ENCODE results near the gene PIK3R5.
"Not testable (repeated sequence)": the region's sequence is repeated elsewhere in the genome, so short reads cannot be mapped to it uniquely, and the experiment has no call there.

The PIK3R5 gene

DNA sequence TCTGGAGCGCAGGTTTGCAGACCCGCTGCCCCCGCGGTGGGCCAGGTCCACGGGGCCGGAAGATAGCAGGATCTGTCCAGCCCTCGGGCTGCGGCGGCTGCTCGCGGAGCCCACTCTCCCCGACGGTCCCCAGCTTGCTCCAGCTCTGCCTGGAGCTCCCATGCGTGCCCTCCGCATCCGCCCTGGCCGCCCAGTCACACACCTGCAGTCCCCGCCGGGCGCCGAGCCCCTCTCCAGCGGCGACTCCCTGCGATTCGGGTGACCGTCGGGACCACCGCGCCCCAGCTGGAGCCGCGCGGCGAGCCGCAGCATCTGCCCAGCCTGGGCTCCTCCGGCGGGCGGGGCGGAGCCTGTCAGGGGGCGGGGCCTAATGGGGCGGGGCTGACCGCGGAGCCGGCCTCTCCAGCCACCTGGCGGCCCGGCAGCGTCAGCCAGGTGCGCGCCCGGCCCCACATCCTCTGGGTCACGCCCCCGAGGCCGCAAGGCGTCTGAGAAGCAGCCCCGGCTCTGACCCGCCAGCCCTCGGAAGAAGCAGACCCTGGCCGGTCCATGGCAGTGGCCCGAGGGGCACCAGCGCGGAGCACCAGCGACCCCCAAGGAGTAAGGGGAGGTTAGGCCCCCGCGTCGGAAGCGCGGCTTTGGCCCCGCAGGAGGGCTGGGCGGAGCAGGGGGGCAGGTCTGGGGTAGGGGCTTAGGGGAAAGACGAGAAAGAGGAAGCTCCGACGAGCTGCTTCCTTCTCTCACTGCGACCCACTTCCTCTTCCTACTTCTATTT, at the start of gene PIK3R5:
Gene PIK3R5, minus strand, starts transcription at position 314 of the 775 bp plus-strand sequence. CDS start 54,213 bp downstream, outside the sequence.
- peak; percentile 86 to 91 for DNase-seq

DNA sequence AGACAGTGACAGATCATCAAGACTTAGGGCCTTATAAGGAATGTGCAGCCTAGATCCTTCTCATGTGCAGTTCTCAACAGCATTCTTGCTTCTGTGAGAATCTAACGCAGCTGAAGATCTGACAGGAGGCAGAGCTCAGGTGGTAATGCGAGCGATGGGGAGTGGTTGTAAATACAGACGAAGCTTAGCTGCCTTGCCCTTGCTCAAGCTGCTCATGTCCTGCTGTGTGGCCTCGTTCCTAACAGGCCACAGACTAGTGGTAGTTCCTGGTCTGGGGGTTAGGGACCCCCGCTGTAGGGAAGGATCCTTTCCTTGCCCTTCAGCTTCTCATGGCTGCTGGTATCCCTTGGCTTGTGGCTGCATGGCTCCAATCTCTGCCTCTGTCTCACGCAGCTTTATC, 45.5 kb upstream of the PIK3R5 start:
- no peak for DNase-seq

DNA sequence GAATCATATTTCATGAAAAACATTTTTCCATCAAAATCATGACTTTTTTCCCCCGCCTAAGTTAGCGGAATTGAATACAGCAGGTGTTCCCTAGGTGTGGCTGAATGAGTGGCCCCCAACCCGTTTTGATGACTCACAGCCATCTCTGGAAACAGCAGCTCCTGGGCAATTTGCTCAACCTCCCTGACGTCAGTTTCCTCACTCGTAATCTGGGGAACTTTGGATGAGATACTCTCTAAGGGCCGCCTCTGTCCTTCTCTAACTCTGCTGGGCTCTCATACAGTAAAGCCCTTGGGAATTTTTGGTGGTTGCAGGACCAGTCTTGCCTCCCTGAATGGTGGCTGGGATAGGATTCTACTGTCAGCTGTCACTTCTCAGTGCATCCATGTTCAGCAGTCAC, 44.2 kb upstream of the PIK3R5 start:
- DNase-seq: no peak

- no peak for DNase-seq
Measured at GRCh38 chr17:9009096-9009495, 43.6 kb upstream of the PIK3R5 start.

GRCh38 chr17:9007052-9007714, 41.7 kb upstream of the PIK3R5 start:
- DNase-seq: no peak

DNA sequence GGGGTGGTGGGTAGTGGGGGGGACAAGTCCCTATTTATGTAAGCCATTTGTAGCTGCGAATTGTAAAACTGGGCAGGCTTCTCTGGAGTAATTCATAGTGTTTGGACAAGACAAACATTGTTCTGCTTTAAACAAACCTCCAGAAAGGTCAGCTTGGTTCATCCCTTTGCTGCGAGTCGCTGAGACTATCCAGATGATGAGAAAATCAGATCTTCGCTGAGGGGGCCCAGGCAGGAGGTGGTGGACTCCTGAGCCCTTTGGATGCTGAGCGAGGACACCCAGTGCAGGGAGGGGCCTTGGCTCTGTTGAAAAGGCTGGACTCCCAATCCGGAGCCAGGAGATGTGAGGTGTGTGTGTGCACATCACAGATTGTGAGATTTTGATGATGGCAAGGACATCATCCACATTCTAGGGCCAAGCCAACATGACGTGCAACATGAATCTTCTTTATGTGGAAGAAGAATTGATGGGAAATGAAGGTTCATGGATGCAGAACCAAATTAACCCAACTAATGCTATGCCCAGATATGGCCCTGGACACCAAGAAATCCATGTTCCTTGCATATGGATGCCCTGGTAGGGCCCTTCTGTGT, 40.8 kb upstream of the PIK3R5 start:
- DNase-seq: no peak

GRCh38 chr17:9004961-9005285, 39.4 kb upstream of the PIK3R5 start:
- DNase-seq: no peak

- no peak for DNase-seq
Measured at GRCh38 chr17:9004132-9004960, 38.8 kb upstream of the PIK3R5 start.

- DNase-seq: no peak
Measured at GRCh38 chr17:9003355-9004131, 38.0 kb upstream of the PIK3R5 start.

DNA sequence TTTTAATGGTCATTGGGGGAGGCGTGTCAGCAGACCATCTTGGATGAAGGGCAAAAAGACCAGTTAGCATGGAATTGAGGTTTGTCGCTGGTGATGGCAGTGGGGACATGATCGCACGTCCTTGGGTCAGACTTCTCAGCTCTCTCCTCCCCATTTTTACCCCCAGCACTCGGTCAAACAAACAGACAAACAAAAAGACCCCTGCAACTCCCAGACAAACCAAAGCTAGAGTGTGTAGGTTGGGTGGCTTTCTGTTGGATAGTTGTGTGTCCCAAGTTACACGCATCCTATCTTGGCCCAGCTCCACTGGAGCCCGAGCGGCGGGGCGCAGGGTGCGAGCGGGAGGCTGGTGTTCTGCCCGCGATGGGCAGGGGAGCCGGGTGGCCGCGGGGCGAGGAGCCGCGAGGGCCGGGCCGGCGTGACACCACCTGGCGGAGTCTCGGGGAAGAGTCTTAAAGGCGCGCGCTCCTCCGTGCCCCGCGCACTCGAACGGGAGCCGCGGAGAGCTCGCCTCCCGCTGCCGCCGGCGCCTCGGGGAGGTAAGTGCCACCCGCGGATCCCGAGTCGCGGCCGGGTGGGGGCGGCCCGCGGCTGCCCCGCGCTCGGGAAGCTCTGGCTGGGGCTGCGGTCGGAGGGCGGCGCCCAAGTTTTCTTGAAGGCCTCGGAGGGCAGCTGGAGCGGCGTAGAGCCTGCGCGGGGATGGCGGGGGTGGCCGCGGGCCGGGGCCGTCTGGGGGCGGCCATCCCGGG, 37.3 kb upstream of the PIK3R5 start:
- DNase-seq: peak in 1 of 2 donors; percentile 26

GRCh38 chr17:9002227-9002605, 36.7 kb upstream of the PIK3R5 start:
- no peak for DNase-seq

DNA sequence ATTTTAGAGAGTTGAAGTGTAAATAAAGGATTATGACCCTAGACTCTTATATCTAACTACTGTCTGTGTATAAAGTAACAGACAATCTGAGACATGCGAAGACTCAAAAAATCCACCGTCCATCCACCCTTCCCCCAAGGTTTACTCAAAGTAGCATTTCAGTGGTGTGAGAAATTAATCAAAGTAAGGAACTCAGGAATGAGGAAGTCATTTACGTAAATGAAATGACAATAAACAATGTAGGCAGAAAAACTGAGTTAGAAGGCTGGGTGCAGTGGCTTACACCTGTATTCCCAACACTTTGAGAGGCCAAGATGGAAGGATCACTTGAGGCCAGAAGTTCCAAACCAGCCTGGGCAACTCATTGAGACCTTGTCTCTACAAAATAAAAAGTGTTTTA, 36.1 kb upstream of the PIK3R5 start:
- DNase-seq: no peak

DNA sequence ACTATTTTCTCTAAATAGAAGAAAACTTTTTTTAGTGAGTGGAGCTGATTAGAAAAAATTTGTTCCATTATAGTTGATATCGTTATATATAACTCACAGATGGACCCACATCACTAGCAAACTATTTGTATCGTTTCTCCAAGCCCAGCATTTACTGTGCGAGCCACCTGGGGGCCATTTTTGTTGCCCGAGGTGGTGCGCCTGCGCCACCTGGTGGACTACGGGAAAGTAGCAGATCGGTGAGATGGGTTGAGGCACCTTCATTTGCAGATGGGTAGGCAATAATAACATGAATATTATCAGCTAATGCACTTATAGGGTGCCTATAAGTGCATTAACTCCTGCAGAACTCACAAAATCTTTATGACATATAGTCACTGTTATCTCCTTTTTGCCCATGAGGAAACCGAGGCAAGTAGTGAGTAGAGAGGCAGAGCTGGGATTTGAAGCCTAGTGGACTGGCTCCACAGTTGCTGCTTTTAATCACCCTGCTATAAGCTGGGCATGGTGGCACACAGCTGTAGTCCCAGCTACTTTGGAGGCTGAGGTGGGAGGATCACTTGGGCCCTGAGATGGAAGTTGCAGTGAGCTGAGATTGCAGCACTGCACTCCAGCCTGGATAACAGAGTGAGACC, 32.6 kb upstream of the PIK3R5 start:
- peak; percentile 78 to 83 for DNase-seq

- DNase-seq: no peak
Measured at GRCh38 chr17:8995711-8996110, 30.2 kb upstream of the PIK3R5 start.

DNA sequence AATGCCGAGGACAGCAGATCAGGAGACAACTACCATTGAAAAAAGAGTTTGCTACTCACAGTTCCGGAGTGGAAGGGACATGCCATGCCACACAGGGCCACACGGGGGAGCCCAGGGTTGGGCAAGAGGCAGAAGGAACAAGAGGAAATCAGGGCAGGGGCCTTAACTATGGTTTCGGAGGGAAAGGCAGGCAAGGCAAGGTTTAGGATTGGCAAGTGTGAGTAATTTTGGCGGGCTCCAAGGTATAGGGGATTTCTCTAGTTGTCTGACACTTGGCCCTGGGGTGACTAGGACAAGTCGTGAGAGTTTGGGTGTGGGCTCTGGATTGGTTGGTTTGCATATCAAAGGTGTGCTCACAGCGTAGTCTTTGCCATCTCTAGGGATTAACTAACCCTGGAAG, 28.8 kb upstream of the PIK3R5 start:
- DNase-seq: peak; percentile 20 to 54

DNA sequence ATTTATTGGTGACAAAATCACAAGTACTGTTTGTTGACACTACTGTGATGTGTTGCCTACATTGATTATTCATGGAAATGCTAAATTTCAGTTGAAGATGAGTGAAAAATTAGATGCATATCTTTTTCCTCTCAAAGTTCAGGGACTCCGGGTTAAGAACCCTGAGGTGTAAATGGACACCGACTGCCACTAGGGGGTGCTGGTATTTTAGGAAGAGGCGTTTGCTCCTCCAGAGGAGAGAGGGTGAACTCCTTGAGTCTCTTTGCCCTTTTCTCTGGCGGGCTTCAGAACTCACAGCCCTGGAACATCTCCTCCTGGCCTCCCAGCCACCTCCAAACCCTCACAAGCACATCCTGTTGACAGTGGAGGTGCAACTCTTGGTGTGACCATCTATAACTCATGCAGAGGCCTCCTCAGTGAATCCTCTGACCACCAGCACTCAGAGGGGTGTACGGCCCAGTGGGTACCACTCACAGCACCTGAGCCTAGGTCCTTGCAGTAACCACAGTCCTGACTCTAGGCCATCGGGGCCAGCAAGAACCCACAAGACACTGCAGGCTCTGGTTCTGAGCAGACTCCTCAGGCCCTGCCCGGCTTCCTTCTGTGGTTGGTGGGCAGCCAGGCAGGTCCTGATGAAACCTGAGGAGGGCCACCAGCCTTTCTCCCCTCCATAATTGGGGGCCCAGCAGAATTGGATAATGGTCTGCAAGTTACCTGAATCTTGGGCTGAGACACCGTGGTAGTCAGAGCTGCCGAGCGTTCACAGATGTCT, 26.2 kb upstream of the PIK3R5 start:
- DNase-seq: peak; percentile 60 to 74

GRCh38 chr17:8988263-8988935, 22.9 kb upstream of the PIK3R5 start:
- DNase-seq: not testable (repeated sequence)

GRCh38 chr17:8986295-8986694, 20.8 kb upstream of the PIK3R5 start:
- DNase-seq: no peak

- no peak for DNase-seq
Measured at GRCh38 chr17:8985054-8985701, 19.7 kb upstream of the PIK3R5 start.
